ENCODE measurements around the gene COL5A1.

COL5A1 gene

GRCh38 chr9:134694714-134695113, 53.1 kb downstream of the COL5A1 start:
- no peak overlapping the region for H3K4me3 ChIP-seq (ENCODE audit: low read depth, low read length)
- DNase-seq (ENCODE audit: low read depth) = no peak
- TF ChIP-seq CTCF (IDR thresholded peaks at IDR 0.05; ENCODE audit: low read depth, low read length, missing control alignments) = no peak
- in situ Hi-C loops (cut with HindIII; ENCODE audit: low sequenced_read_pairs) = loop anchor here (5.0 kb wide), 2 partner anchors 48 to 252 kb away; no protein-coding TSS in a partner anchor

GRCh38 chr9:134695144-134695543, 53.5 kb downstream of the COL5A1 start:
- no peak for DNase-seq (ENCODE audit: low read depth)
- in situ Hi-C loops (cut with HindIII; ENCODE audit: low sequenced_read_pairs) = no loop called here
- no peak overlapping the region for H3K4me3 ChIP-seq (ENCODE audit: low read depth, low read length)

GRCh38 chr9:134696433-134696832, 54.8 kb downstream of the COL5A1 start:
- in situ Hi-C loops (cut with HindIII; ENCODE audit: low sequenced_read_pairs) = no loop called here
- no peak overlapping the region for H3K4me3 ChIP-seq (ENCODE audit: low read depth, low read length)
- DNase-seq (ENCODE audit: low read depth) = no peak
- no peak for TF ChIP-seq CTCF (IDR thresholded peaks at IDR 0.05; ENCODE audit: low read depth, low read length, missing control alignments)

More at GRCh38 chr9:134695144-134695543, 53.5 kb downstream of the COL5A1 start:
- TF ChIP-seq CTCF (IDR thresholded peaks at IDR 0.05; ENCODE audit: low read depth, low read length, missing control alignments) = no peak

- in situ Hi-C loops (cut with HindIII; ENCODE audit: low sequenced_read_pairs) = no loop called here
- no peak for DNase-seq (ENCODE audit: low read depth)
- H3K4me3 ChIP-seq (ENCODE audit: low read depth, low read length) = no peak overlapping the region
- TF ChIP-seq CTCF (IDR thresholded peaks at IDR 0.05; ENCODE audit: low read depth, low read length, missing control alignments) = no peak
Measured at GRCh38 chr9:134698111-134698510, 56.5 kb downstream of the COL5A1 start.

- in situ Hi-C loops (cut with HindIII; ENCODE audit: low sequenced_read_pairs) = no loop called here
- DNase-seq (ENCODE audit: low read depth) = peak; percentile 13
- peak; percentile 88 for TF ChIP-seq CTCF (IDR thresholded peaks at IDR 0.05; ENCODE audit: low read depth, low read length, missing control alignments)
- H3K4me3 ChIP-seq (ENCODE audit: low read depth, low read length) = no peak overlapping the region
Measured at GRCh38 chr9:134698587-134699342, 57.2 kb downstream of the COL5A1 start.

GRCh38 chr9:134699343-134699740, 57.7 kb downstream of the COL5A1 start:
- no peak overlapping the region for H3K4me3 ChIP-seq (ENCODE audit: low read depth, low read length)
- no peak for DNase-seq (ENCODE audit: low read depth)
- TF ChIP-seq CTCF (IDR thresholded peaks at IDR 0.05; ENCODE audit: low read depth, low read length, missing control alignments) = no peak
- in situ Hi-C loops (cut with HindIII; ENCODE audit: low sequenced_read_pairs) = no loop called here

All from astrocyte of the cerebellum (primary cell).